HG03521 (cell line): ENCODE measurements around the gene CTSE.

Experiments
- ATAC-seq: cut with Tn5 transposase; IDR thresholded peaks from one replicate; pipeline ENCODE4 v1.9.1; 2021; ENCODE audit warnings: mild to moderate bottlenecking, moderate library complexity; ENCODE audit not compliant: unreplicated experiment

CTSE gene

DNA sequence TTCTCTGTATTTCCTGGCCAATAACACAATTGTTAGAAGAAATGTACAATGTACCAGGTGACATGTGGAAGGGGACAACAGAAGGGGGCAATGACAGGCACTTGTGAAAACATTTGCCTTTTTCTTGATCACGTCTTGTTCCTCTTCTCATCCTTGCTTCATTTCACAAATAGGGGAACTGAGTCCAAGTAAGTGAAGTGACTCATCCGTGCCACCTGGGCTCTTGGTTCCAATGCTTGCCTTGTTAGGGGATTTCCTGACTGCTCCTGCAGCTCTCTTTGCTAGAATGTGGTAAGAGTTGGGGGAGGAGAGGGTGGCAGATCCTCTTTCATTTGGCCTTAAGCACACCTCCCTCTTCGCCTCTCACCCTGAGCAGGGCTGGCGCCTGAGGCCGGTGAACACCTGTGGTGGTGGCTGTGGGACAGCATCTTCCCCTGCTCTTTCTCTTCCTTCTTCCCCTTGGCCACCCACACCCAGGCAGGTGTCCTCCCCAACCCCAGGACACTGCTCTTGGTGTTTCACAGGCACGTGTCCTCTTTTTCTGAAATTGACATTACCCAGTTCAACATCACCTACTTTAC is 27.1 kb upstream of the CTSE start:
- ATAC-seq, result peak; percentile 76

DNA sequence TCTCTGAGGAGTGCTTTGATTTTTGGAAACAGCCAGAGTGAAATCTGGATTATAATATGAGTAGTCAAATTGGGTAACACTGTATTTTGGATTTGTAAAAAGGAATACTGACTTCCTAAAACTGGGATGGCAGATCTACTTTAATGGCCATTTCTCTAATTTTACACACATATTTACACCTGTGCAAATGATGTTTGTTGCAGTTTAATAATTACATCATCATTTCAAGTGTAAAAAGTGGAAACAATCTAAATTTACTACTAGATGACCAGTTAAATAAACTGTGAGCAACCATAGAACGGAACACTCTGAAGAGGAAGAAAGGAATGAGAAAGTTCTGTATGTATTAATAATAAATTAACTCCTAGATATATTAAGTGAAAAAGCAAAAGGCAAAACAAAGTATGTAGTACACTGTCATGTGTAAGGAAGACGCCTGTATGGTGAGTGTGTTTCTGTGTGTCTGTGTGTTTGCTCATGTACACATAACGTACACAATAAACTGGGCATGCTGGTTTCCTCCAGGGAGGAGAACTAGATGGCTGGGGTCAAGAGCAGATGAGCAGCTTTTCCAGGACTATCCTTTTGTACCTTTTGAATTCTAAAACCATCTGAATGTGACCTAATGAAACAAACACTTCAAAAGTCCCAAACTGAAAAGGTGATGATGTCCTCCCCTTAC is 26.4 kb upstream of the CTSE start:
- ATAC-seq, result no peak

DNA sequence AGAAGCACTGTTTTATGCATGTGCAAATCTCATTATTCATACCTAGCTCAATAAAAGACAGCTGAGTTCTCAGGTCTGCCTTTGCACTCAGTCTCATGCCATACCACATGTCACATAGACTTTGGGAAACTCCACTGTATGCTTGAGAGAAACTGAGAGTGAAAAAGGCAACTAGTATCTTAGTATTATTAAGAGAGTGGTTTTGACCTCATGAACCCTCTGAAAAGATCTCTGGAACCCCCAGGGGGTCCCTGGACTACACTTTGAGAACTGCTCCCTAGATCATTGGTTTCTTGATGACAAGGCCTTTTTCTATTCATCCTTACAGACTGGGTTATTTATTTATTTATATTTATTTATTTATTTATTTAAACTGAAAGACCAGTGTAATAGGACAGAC is 25.6 kb upstream of the CTSE start:
- ATAC-seq, result peak; percentile 40

DNA sequence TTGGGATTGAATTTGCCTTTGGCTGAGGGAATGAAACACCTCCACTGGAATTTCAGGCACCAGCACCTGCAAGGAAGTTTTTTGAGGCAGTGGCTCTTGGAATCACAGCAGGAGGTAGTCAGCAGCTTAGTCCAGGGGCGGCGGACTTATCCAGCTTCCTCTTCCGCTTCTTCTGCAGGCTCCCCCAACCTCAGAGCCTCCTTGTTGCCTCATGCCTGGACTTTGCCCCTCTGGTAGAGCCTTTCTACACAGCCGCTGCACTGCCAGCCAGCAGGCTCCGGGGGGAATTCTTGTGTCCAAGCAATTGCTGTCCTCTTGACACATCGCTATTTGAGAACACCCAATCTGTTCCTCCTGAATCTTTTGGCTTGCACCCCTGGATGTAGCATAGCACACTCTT is 24.9 kb upstream of the CTSE start:
- no peak for ATAC-seq

DNA sequence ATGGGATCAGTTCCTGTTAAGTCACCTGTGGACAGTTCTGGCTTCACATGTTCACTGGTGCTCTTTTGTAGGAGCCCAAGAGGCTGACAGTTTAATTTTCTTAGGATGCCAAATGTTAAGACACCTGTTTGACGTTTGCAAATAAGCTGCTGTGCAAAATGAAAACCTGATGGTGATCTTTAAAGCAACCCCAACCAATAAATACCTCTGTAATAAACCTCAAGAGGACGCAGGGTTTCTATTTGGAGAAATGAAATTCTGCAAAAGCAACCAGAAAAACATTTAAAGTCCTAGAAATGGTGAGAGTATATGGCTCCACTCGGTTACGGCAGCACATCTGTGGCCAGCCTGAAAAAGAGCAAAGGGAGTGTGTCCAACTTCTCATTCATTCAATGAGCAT is 23.6 kb upstream of the CTSE start:
- ATAC-seq, result no peak

DNA sequence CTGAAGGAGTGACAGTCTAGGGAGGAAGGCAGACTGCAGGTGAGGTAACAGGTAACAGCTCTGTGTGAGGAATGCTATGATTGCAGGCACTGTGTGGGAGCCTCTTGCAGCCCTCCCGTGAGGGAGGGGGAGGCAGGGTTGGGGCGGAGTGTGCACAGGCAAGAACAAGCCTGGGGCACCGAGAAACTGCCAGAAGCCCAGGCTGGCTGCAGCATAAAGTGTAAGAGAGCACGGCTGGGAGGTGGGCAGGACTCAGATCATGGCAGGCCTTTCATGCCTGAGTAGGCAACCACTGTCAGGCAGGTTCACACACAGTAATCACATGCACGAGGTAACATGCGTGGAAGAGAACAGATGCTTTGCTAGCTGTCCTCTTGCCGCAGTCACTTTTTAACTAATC is 17.9 kb upstream of the CTSE start:
- ATAC-seq, result no peak

DNA sequence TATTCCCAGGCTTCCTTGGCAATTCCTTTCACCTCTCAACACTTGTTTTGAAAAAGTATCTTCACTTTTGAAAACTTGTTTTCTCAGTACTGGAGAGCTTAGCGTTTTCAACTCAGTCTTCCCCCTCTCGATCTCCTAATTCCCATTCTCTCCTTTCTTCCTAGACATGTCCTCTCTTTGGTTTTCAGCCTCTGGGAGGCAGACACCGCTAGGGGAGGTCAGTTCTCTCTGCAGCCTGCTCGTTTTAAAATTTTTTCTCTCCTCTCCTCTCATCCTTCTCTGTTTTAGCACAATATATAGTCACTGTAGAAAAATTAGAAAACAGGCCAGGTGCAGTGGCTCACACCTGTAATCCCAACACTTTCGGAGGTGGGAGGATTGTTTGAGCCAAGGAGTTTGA is 16.6 kb upstream of the CTSE start:
- ATAC-seq, result no peak

DNA sequence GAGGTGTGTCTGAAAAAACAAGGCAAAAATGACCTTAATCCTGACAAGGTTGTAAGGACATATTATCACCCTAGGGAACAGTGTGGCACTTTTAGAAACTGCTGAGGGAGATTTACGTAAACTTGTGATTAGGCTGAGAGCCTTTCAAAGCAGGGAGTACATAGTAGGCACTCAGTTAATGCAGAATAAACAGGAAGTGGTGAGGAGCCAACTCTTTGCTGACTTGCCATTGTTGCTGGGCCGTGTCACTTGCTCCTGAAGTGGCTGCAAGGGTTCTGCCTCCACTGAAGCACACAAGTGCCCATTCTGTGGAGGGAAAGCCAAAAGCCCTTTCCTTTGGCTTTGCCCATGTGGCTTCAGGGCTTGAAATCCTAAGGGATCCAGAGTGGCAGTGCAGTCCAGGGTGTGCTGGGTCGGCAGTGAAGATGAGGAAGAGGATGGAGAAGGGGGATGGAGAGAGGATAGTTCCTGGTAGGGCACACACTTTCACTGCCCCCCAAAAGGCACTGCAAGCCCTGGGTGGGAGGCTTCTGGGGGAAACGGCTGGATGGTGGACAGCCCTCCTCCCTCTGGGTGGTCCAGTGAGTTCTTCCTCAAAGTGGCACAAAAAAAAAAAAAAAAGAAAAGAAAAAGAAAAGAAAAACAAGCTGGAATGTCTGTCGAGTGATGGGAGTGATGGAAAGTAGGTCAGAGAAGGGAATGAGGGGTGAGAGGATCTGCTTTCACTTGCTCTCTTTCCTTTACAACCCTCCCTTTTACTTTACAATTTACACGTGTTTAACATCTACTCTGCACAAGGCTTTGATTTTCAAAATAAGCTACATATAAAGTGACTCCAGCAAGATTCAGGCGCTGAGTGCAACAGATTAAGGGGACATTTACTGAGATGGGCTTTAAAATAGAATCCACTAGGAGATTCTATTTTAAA is 15.6 kb upstream of the CTSE start:
- no peak for ATAC-seq

DNA sequence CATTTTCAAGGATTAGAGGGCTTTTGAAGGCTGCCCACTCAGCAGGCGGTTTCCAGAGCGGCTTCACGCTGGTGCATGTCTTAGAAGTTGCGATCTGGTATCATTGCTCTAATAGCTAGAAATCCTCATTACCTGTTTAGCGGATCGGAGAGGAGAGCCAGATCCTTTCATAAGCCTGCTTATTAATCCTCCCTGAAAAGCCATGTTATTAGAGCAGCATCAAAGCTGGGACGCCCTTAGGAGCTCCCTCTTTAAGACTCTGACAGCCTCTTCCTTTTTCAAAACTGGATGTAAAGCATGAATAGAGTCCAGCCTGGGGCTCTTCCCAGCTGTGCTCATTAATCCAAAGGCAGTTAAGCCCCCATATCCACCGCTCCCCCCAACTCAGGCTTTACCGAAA is 13.9 kb upstream of the CTSE start:
- no peak for ATAC-seq

DNA sequence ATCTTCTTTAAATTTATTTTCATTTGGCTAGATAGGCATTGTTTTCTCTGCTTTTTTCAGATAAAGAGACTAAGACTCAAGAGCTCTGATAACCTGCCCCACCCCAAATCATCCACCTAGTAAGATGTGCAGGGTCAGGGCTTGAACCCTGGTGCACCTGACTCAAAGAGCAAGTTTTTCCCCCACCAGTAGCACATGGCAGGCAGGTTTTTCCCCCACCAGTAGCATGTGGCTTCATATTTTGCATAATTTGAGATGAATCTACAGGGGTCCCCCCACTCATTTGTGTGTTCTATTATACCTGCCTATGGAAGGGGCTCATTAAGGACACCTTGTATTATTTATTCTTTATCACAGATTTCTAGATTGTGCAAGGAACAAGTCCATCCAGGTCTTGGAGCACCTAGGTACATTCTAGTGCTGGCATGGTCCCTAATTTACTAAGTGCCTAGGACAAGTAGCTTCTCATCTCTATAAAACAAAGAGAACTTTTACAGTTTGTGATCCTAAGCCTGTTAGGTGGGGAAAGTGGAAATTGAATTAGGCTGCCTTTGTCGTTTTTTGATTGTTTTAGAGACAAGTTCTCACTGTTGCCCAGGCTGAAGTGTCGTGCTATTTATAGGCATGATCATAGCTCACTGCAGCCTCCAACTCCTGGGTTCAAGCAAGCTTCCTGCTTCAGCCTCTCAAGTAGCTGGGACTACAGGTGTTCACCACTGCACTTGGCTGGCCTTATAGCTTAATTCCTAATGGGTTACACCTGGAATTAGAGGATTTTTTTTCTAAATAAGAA is 13.2 kb upstream of the CTSE start:
- ATAC-seq, result no peak

DNA sequence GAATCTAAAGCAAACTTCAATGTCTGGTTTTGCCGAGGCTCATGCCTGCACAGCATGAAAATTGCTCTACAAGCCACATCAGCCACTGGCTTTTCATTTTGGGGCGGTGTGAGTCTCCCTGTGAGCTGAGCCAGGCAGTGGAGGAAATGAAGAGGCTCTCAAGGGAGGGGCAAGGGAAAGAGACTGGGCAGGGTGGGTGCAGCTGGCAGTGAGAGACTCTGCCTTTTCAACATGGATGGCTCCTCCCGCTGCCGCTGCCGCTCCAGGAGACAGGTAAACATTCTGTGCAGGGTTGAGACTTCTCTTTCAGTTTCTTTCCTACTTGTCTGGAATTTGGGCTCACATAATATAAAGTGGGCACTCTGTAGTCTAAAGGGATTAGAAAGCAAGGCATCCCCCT is 11.3 kb upstream of the CTSE start:
- ATAC-seq, result no peak

DNA sequence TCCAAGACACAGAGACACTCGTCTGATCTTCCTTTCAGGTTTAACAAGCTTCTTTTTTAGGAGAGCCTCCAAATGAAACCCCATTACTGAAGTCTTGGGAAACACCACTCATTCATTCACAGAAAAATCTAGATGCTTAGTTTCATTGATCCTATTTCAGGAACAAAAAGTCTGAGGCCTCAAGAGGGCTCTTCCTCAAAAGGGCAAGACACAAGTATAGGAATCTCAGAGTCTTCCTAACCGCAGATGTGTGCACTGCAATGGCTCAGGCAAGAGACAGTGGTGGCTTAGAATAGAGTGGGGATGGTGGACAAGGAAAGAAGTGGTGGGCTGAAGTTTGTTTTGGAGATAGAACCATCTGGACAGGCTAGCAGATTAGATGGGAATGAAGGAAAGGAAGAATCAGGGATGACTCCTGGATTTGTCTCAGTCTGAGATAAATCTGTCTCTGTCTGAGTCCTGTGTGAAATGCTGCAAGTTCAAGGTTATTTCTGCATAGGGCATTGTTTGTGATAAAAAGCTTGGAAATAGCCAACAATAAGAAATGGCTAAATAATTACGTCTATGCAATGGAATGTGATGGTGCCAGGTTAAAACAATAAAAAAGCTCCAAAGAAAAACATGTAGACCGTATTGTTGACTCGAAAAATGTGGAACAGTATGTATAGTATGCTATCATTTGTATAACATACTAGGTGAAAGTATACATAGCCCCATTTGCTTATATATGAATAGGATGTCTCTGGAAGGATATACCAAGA is 8.9 kb upstream of the CTSE start:
- ATAC-seq, result no peak

DNA sequence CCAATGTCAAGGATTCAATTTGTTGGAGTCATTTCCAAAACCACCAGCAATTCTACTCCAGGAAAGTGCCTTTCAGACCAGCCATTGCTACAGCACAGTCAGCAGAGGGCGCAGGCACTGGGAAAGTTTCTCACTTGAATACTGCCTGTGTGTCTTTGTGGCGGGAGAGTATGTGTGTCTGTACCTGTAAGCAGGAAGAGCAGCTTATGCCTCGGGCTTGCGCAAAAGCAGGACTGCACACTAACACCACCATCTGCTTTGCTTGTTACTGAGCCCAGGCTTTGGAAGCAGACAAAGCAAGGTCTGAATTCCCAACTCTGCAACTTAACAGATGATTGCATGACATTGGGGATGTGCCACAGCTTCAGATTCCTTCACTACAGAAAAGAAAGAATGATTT is 7.0 kb upstream of the CTSE start:
- peak; percentile 67 for ATAC-seq

DNA sequence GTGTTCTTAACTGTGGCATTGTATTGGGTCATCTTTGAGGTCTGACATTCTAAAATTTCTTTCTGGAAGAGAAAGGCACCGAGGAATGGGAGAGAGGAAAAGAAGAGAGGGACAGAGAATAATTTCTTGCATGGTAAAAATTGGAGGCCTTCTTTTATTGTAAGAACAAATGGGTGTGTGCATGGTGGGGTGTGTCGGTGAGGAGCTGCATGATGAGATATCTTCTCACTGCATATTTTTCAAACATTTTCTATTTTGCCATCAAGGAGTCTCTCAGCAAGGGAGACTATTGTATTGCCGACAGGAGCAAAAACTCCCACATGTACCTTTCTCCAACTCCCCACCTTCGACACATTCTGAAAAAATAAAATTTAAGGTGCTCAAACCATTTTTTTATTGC is 6.5 kb upstream of the CTSE start:
- ATAC-seq, result no peak

DNA sequence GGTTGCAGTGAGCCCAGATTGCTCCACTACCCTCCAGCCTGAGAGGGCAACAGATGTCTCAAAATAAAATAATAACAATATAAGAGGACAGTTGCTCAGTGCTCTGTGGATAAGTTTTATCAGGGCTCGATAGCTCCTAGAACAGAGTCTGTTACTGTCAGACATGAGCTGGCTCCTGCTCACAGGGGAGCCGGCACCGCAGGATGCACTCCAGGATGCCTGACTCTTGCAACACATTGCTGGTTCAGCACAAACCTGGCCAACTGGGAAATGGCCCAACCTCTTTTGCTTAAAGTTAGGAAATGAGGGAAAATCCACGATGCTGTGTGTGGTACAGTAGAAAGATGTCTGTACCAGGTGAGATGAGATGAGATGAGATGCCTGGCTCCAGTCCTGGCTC is 5.8 kb upstream of the CTSE start:
- no peak for ATAC-seq

DNA sequence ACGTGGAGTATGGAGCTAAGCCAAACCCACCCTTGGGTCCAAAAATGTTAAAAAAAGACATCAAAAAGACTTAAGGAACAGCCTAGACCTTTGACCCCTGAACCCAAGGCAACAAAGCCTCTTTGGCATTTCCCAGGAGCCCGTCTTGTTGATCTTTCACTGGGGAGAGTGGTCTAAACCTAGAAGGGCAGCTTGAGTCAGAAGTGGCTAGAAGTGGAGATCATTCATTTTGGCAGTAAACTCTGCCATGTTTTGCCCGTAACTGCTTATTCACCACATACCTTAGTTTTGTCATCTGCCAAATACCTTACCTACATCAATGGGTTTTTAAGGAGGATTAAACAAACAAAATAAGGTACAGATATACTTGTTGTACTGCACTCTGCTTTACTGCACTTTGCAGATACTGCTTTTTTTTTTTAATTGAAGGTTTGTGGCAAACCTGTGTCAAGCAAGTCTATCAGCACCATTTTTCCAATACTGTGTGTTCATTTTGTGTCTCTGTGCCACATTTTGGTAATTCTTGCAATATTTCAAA is 1.7 kb upstream of the CTSE start:
- no peak for ATAC-seq

DNA sequence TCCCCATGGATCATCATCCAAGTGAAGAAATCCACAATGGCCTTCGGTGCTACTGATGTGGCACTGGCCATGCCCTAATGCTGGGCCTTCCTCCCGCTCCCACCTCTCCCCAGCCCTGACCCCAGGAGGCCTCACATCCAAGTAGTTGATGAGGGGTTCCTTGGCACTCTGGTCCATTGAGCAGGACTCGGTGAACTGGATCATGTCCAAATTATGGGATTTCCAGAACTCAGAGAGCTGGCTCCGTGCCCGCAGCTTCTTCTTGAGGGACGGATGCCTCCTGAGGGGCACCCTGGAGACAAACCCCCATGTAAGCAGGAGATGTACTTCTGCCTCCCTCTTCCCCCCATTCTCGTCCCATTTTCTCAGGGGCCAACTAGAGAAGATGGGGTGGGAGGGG is 929 bp downstream of the CTSE start:
- ATAC-seq, result no peak

DNA sequence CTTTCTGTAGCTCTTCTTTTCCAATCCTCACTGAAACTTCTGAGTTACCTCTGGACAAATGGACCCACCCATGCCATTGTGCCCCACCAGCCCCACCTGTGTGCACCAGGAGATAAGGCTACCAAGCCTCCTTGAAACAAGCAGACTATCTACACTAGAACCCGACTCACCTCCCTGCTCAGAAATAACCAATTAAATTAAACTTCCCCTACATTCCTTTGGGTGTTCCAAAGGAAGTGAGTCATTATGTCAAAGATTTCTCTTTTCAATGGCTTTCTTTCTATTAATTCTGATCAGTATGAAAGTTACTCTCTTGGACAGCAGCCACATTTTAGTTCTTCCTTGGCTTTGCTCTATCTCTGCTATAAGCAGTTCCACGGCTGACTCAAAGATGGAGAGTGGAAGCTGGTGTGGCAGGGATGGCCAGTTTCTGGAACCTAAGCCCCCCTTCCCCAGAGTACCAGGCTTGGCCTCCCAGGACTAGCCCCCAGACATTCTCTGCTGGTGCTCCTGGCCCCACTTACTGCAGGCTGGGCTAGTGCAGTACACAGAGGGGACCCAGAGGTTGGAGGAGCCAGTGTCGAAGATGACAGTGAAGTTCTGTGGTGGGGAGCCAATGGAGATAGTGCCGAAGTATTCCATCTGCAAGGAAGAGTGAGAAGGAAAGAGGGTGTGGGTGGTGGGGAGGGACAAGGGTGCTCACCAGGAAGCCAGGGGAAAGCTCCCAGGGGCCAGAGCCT is 1.9 kb downstream of the CTSE start:
- ATAC-seq, result no peak

DNA sequence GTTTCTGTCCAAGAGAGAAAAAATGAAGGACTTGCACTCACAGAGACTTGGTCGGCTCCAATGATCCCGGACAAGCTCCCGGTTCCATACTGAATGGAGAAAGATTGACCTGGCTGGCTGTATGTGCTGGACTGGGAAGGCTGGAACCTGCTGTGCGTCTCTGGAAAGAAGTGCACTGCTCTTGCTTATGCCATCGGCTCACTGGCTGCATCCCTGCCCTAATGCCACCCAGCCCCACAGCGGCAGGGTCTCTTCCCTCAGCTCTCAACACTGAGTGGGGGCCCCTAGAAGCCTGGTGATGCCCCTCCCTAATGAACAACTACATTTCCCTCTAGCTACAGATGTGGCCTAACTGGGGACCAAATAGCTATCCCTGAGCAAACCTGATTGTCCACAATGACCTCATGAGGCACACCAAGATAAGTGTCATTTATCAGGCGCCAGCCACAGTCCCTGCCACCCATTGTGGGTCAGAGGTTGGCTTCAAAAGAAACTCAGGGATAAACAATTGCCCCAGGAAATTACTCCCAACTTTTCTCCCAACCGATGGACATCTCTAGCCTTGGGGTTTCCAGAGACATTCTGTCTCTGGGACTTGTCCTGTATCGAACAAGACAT is 2.6 kb downstream of the CTSE start:
- ATAC-seq, result no peak
